Measurements from ENCODE around the gene MAP2K5.

MAP2K5 gene

GRCh38 chr15:67777071-67777470, 234.6 kb downstream of the MAP2K5 start:
- CTCF ChIA-PET = no interaction called here

GRCh38 chr15:67777773-67778172, 235.3 kb downstream of the MAP2K5 start:
- TF ChIP-seq, protein P1, sequence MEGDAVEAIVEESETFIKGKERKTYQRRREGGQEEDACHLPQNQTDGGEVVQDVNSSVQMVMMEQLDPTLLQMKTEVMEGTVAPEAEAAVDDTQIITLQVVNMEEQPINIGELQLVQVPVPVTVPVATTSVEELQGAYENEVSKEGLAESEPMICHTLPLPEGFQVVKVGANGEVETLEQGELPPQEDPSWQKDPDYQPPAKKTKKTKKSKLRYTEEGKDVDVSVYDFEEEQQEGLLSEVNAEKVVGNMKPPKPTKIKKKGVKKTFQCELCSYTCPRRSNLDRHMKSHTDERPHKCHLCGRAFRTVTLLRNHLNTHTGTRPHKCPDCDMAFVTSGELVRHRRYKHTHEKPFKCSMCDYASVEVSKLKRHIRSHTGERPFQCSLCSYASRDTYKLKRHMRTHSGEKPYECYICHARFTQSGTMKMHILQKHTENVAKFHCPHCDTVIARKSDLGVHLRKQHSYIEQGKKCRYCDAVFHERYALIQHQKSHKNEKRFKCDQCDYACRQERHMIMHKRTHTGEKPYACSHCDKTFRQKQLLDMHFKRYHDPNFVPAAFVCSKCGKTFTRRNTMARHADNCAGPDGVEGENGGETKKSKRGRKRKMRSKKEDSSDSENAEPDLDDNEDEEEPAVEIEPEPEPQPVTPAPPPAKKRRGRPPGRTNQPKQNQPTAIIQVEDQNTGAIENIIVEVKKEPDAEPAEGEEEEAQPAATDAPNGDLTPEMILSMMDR (IDR thresholded peaks at IDR 0.05; ENCODE audit: insufficient read depth, low read length, missing control alignments) = no peak
- CTCF ChIA-PET = no interaction called here
- no peak overlapping the region for H3K4me3 ChIP-seq (ENCODE audit: low read depth, low read length)
- no peak for DNase-seq (ENCODE audit: low read depth, low spot score)
- POLR2A ChIA-PET = no interaction called here

More at GRCh38 chr15:67777071-67777470, 234.6 kb downstream of the MAP2K5 start:
- H3K4me3 ChIP-seq (ENCODE audit: low read depth, low read length) = no peak overlapping the region
- TF ChIP-seq, protein P1 (IDR thresholded peaks at IDR 0.05; ENCODE audit: insufficient read depth, low read length, missing control alignments) = no peak
- POLR2A ChIA-PET = no interaction called here
- no peak for DNase-seq (ENCODE audit: low read depth, low spot score)

DNA sequence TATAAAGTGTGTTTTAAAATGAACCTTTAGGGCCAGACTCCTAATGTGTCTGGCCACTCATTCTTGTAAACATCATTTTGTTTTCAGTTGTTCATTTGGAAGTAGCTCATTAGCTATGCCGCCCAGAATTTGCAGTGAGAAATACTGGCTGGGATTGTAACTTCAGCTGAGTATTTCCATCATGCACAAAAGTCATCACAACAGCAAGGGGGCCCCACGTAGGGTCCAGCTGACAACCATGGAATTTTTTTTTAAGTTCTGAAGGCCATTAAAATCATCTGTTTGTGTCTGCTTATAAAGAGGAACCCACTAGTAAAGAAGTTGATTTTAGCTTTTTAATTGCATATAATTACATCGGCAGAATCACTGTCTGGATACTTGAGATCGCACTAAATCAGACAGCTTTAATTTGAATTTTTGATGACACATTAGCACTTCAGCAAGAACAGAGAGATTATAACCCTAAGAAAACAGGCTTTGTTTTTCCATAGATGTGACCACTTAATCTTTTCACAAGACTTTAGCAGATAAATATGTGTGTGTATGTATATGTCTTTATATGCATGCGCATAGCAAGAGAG, 236.6 kb downstream of the MAP2K5 start:
- ChIA-PET CTCF (no interaction called here), POLR2A (no interaction called here)
- TF ChIP-seq, protein P1 (IDR thresholded peaks at IDR 0.05; ENCODE audit: insufficient read depth, low read length, missing control alignments) = no peak
- DNase-seq (ENCODE audit: low read depth, low spot score) = no peak
- no peak overlapping the region for H3K4me3 ChIP-seq (ENCODE audit: low read depth, low read length)

DNA sequence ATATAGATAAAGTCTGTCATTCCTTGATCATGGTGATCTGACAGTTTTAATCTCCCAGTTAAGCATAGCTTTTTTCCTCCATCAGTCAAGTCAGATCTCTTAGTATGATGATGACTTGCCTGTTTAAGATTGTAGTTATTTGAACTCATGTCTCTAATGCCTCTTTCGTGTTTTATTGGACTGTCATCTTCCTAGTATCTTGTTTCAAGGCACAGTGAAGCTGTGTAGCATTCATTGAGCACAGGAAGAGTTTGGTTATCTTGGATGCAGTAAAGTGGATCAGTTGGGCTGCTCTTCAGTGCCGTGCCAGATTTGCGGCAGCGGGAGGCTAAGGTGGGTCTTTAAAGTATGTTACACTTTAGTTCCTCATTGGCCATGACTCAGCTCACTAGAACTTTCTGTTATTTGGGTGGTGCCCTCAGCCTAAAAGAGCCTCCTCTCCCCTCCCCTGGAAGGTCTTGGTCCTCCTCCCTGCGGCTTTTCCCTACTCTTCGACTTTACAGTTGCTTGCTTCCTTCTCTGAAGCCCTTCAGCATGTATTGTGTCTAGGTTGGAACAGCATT, 237.1 kb downstream of the MAP2K5 start:
- TF ChIP-seq, protein P1 (IDR thresholded peaks at IDR 0.05; ENCODE audit: insufficient read depth, low read length, missing control alignments) = no peak
- ChIA-PET POLR2A (no interaction called here), CTCF (no interaction called here)
- no peak for DNase-seq (ENCODE audit: low read depth, low spot score)
- no peak overlapping the region for H3K4me3 ChIP-seq (ENCODE audit: low read depth, low read length)

GRCh38 chr15:67781061-67781460, 238.6 kb downstream of the MAP2K5 start:
- DNase-seq (ENCODE audit: low read depth, low spot score) = no peak
- CTCF ChIA-PET = interaction anchor here (1.5 kb wide), 1 partner anchor 10 kb away, joined by 3 read pairs; no protein-coding TSS in a partner anchor
- H3K4me3 ChIP-seq (ENCODE audit: low read depth, low read length) = no peak overlapping the region
- TF ChIP-seq, protein P1 (IDR thresholded peaks at IDR 0.05; ENCODE audit: insufficient read depth, low read length, missing control alignments) = no peak
- POLR2A ChIA-PET = no interaction called here

DNA sequence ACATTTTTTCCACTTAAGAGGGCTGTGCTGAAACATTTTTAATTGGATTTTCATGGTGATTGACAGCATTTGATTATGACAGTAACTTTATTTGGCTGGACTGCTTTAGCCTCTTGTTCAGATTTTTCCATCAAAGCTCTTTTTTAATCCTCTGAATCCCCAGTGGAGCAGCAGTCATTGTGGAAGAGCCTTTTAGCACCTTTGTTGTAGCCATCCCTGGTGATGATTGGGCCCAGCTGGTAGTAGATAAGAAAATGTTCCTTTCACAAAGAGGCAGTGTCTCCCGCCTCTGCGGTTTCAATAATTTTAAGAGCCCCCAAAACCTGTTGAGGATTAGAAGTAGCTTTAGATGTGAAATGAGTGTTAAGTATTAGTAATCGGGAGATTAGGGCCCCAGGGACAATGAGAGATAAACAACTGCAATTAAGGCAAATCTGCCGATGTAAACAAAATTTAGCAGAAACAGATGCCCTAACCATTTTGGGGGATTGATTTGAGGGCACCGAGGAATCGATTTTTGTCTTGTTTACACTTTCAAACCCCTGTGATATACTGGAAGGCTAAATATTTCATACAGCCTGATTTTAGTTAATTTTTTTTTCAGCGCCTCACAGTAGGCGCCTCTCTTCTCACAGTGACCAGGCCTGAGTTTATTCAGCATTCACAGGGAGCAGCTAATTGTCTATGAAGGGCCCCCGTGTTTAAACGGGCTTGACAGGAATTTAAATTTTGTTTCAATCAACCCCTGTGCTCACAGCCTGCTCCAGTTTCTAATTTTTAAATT, 239.6 kb downstream of the MAP2K5 start:
- ChIA-PET CTCF (interaction anchor here (1.3 kb wide), 1 partner anchor 9 kb away, joined by 3 read pairs; no protein-coding TSS in a partner anchor), POLR2A (no interaction called here)
- no peak overlapping the region for H3K4me3 ChIP-seq (ENCODE audit: low read depth, low read length)
- DNase-seq (ENCODE audit: low read depth, low spot score) = no peak
- TF ChIP-seq, protein P1 (IDR thresholded peaks at IDR 0.05; ENCODE audit: insufficient read depth, low read length, missing control alignments) = no peak

Data from AG04449 (cell line).